Mammary epithelial cell (primary cell): ENCODE data around the gene CKMT2.

Experiments used
- CTCF ChIP-seq, 2 donors: IDR thresholded peaks in 1 of 2; conservative IDR thresholded peaks in 1 of 2; 2 replicates each; pipeline ENCODE4 v1.5.1; 2011 to 2012; ENCODE audit warnings: inconsistent platforms in 2 of 2, low read length in 2 of 2, mild to moderate bottlenecking in 2 of 2, control low read depth in 1 of 2, low read depth in 1 of 2; ENCODE audit not compliant: insufficient read depth in 1 of 2; ENCODE audit errors: extremely low read depth in 1 of 2
- EZH2 ChIP-seq: IDR thresholded peaks from 2 replicates; pipeline ENCODE4 v1.6.1; 2012; ENCODE audit warnings: low read length, inconsistent platforms, borderline replicate concordance

GRCh38 chr5:81189875-81190498 lies 43.1 kb upstream of the CKMT2 start:
- TF ChIP-seq CTCF (conservative IDR thresholded peaks at IDR 0.05 in 1 of 2, IDR thresholded peaks at IDR 0.05 in 1 of 2; ENCODE audit: extremely low read depth in 1 of 2, insufficient read depth in 1 of 2, low read depth in 1 of 2, low read length in 2 of 2): no peak
- TF ChIP-seq EZH2: no peak
